ENCODE data around the gene DUS4L.

The DUS4L gene

GRCh38 chr7:107555893-107556292, 7.9 kb upstream of the DUS4L start:
- peaks cover 6 to 14% of the 10 kb centered on the region in 2 donors for H3K4me1 ChIP-seq (ENCODE audit: control insufficient read depth in 1 of 2, insufficient read depth in 2 of 2, low read length in 2 of 2)
- no peak overlapping the region for H3K4me3 ChIP-seq (ENCODE audit: low read depth in 1 of 2, low read length in 2 of 2)
- H3K27me3 ChIP-seq (ENCODE audit: low read depth, low read length): no peaks in the 10 kb centered on the region
- H3K36me3 ChIP-seq (ENCODE audit: control insufficient read depth in 1 of 2, insufficient read depth in 2 of 2, low read length in 2 of 2): peaks cover 20 to 35% of the 10 kb centered on the region in 2 donors
- H3K9me3 ChIP-seq (ENCODE audit: control insufficient read depth in 1 of 2, low read length in 2 of 2): no peaks in the 10 kb centered on the region
- H3K27ac ChIP-seq (ENCODE audit: low read length): no peak overlapping the region

- H3K36me3 ChIP-seq (ENCODE audit: control insufficient read depth in 1 of 2, insufficient read depth in 2 of 2, low read length in 2 of 2): peaks cover 18 to 21% of the 10 kb centered on the region in 2 donors
- no peaks in the 10 kb centered on the region for H3K27me3 ChIP-seq (ENCODE audit: low read depth, low read length)
- H3K9me3 ChIP-seq (ENCODE audit: control insufficient read depth in 1 of 2, low read length in 2 of 2): no peaks in the 10 kb centered on the region
- peak overlapping the region; percentile 59 for H3K27ac ChIP-seq (ENCODE audit: low read length)
- H3K4me1 ChIP-seq (ENCODE audit: control insufficient read depth in 1 of 2, insufficient read depth in 2 of 2, low read length in 2 of 2): peaks cover 6 to 38% of the 10 kb centered on the region in 2 donors
- H3K4me3 ChIP-seq (ENCODE audit: low read depth in 1 of 2, low read length in 2 of 2): no peak overlapping the region
Measured at GRCh38 chr7:107559864-107560263, 3.9 kb upstream of the DUS4L start.

- Histone ChIP-seq H3K36me3 (ENCODE audit: control insufficient read depth in 1 of 2, insufficient read depth in 2 of 2, low read length in 2 of 2) (peaks cover 13 to 18% of the 10 kb centered on the region in 2 donors), H3K4me1 (ENCODE audit: control insufficient read depth in 1 of 2, insufficient read depth in 2 of 2, low read length in 2 of 2) (peaks cover 6 to 43% of the 10 kb centered on the region in 2 donors), H3K4me3 (ENCODE audit: low read depth in 1 of 2, low read length in 2 of 2) (no peak overlapping the region)
Measured at GRCh38 chr7:107560898-107561516, 2.8 kb upstream of the DUS4L start.

GRCh38 chr7:107563081-107563774, 543 bp upstream of the DUS4L start:
- Histone ChIP-seq H3K27ac (ENCODE audit: low read length) (peak overlapping the region; percentile 91), H3K4me1 (ENCODE audit: control insufficient read depth in 1 of 2, insufficient read depth in 2 of 2, low read length in 2 of 2) (peaks cover 6 to 43% of the 10 kb centered on the region in 2 donors), H3K27me3 (ENCODE audit: low read depth, low read length) (no peaks in the 10 kb centered on the region), H3K9me3 (ENCODE audit: control insufficient read depth in 1 of 2, low read length in 2 of 2) (no peaks in the 10 kb centered on the region), H3K4me3 (ENCODE audit: low read depth in 1 of 2, low read length in 2 of 2) (peak overlapping the region; percentile 72 to 92), H3K36me3 (ENCODE audit: control insufficient read depth in 1 of 2, insufficient read depth in 2 of 2, low read length in 2 of 2) (peaks cover 0 to 6% of the 10 kb centered on the region in 2 donors)

More at GRCh38 chr7:107560898-107561516, 2.8 kb upstream of the DUS4L start:
- Histone ChIP-seq H3K27me3 (ENCODE audit: low read depth, low read length) (no peaks in the 10 kb centered on the region), H3K27ac (ENCODE audit: low read length) (peak overlapping the region; percentile 3), H3K9me3 (ENCODE audit: control insufficient read depth in 1 of 2, low read length in 2 of 2) (no peaks in the 10 kb centered on the region)

- Histone ChIP-seq H3K9me3 (ENCODE audit: control insufficient read depth in 1 of 2, low read length in 2 of 2) (no peaks in the 10 kb centered on the region), H3K36me3 (ENCODE audit: control insufficient read depth in 1 of 2, insufficient read depth in 2 of 2, low read length in 2 of 2) (peaks cover 0 to 9% of the 10 kb centered on the region in 2 donors), H3K4me3 (ENCODE audit: low read depth in 1 of 2, low read length in 2 of 2) (peak overlapping the region; percentile 72 to 92), H3K4me1 (ENCODE audit: control insufficient read depth in 1 of 2, insufficient read depth in 2 of 2, low read length in 2 of 2) (peaks cover 6 to 36% of the 10 kb centered on the region in 2 donors), H3K27ac (ENCODE audit: low read length) (peak overlapping the region; percentile 91), H3K27me3 (ENCODE audit: low read depth, low read length) (no peaks in the 10 kb centered on the region)
Measured at GRCh38 chr7:107564553-107565298, 955 bp downstream of the DUS4L start.

GRCh38 chr7:107570298-107570697, 6.5 kb downstream of the DUS4L start:
- no peak overlapping the region for H3K4me3 ChIP-seq (ENCODE audit: low read depth in 1 of 2, low read length in 2 of 2)
- H3K4me1 ChIP-seq (ENCODE audit: control insufficient read depth in 1 of 2, insufficient read depth in 2 of 2, low read length in 2 of 2): peaks cover 0 to under 1% of the 10 kb centered on the region in 2 donors
- no peaks in the 10 kb centered on the region for H3K9me3 ChIP-seq (ENCODE audit: control insufficient read depth in 1 of 2, low read length in 2 of 2)
- H3K36me3 ChIP-seq (ENCODE audit: control insufficient read depth in 1 of 2, insufficient read depth in 2 of 2, low read length in 2 of 2): peaks cover 0 to 6% of the 10 kb centered on the region in 2 donors
- no peaks in the 10 kb centered on the region for H3K27me3 ChIP-seq (ENCODE audit: low read depth, low read length)
- H3K27ac ChIP-seq (ENCODE audit: low read length): no peak overlapping the region

- H3K27me3 ChIP-seq (ENCODE audit: low read depth, low read length): no peaks in the 10 kb centered on the region
- peaks cover 6 to 10% of the 10 kb centered on the region in 2 donors for H3K36me3 ChIP-seq (ENCODE audit: control insufficient read depth in 1 of 2, insufficient read depth in 2 of 2, low read length in 2 of 2)
- no peaks in the 10 kb centered on the region for H3K4me1 ChIP-seq (ENCODE audit: control insufficient read depth in 1 of 2, insufficient read depth in 2 of 2, low read length in 2 of 2)
- no peak overlapping the region for H3K4me3 ChIP-seq (ENCODE audit: low read depth in 1 of 2, low read length in 2 of 2)
- no peak overlapping the region for H3K27ac ChIP-seq (ENCODE audit: low read length)
- no peaks in the 10 kb centered on the region for H3K9me3 ChIP-seq (ENCODE audit: control insufficient read depth in 1 of 2, low read length in 2 of 2)
Measured at GRCh38 chr7:107573537-107573936, 9.8 kb downstream of the DUS4L start.

- Histone ChIP-seq H3K4me3 (ENCODE audit: low read depth in 1 of 2, low read length in 2 of 2) (peak overlapping the region; percentile 76 to 95), H3K9me3 (ENCODE audit: control insufficient read depth in 1 of 2, low read length in 2 of 2) (no peaks in the 10 kb centered on the region), H3K36me3 (ENCODE audit: control insufficient read depth in 1 of 2, insufficient read depth in 2 of 2, low read length in 2 of 2) (peaks cover 5 to 10% of the 10 kb centered on the region in 2 donors), H3K27ac (ENCODE audit: low read length) (peak overlapping the region; percentile 86), H3K27me3 (ENCODE audit: low read depth, low read length) (no peaks in the 10 kb centered on the region), H3K4me1 (ENCODE audit: control insufficient read depth in 1 of 2, insufficient read depth in 2 of 2, low read length in 2 of 2) (peaks cover 0 to 16% of the 10 kb centered on the region in 2 donors)
Measured at GRCh38 chr7:107579554-107579884, 15.7 kb downstream of the DUS4L start.

GRCh38 chr7:107579885-107580715, 16.3 kb downstream of the DUS4L start, which contains the start of gene BCAP29:
TSS of gene BCAP29 (plus strand) at chr7:107580246. CDS start at chr7:107580773, 527 bp downstream.
- no peaks in the 10 kb centered on the region for H3K9me3 ChIP-seq (ENCODE audit: control insufficient read depth in 1 of 2, low read length in 2 of 2)
- H3K36me3 ChIP-seq (ENCODE audit: control insufficient read depth in 1 of 2, insufficient read depth in 2 of 2, low read length in 2 of 2): peaks cover 11 to 14% of the 10 kb centered on the region in 2 donors
- peak within 1 kb of the TSS; percentile 94 for H3K27ac ChIP-seq (ENCODE audit: low read length)
- H3K4me3 ChIP-seq (ENCODE audit: low read depth in 1 of 2, low read length in 2 of 2): peak within 1 kb of the TSS; percentile 76 to 95
- H3K27me3 ChIP-seq (ENCODE audit: low read depth, low read length): no peaks in the 10 kb centered on the region
- peaks cover 0 to 16% of the 10 kb centered on the region in 2 donors for H3K4me1 ChIP-seq (ENCODE audit: control insufficient read depth in 1 of 2, insufficient read depth in 2 of 2, low read length in 2 of 2)

GRCh38 chr7:107580716-107581383, 17.1 kb downstream of the DUS4L start:
- H3K4me3 ChIP-seq (ENCODE audit: low read depth in 1 of 2, low read length in 2 of 2): peak overlapping the region; percentile 76 to 95
- H3K27ac ChIP-seq (ENCODE audit: low read length): peak overlapping the region; percentile 94
- no peaks in the 10 kb centered on the region for H3K9me3 ChIP-seq (ENCODE audit: control insufficient read depth in 1 of 2, low read length in 2 of 2)
- H3K36me3 ChIP-seq (ENCODE audit: control insufficient read depth in 1 of 2, insufficient read depth in 2 of 2, low read length in 2 of 2): peaks cover 16 to 18% of the 10 kb centered on the region in 2 donors
- H3K4me1 ChIP-seq (ENCODE audit: control insufficient read depth in 1 of 2, insufficient read depth in 2 of 2, low read length in 2 of 2): peaks cover 0 to 16% of the 10 kb centered on the region in 2 donors
- no peaks in the 10 kb centered on the region for H3K27me3 ChIP-seq (ENCODE audit: low read depth, low read length)
